HFF-Myc (cell line): ENCODE data around the gene MEF2A.

Experiments used
- DNase-seq: peaks from one replicate; pipeline ENCODE4 v3.0.0-alpha.2; 2011; ENCODE audit warnings: low read depth; ENCODE audit errors: extremely low read depth
- H3K4me3 ChIP-seq: replicated peaks from 2 replicates; pipeline ENCODE4 v1.5.1; 2011; ENCODE audit warnings: low read depth, mild to moderate bottlenecking, control low read depth, low read length
- CTCF ChIP-seq: IDR thresholded peaks from 2 replicates; pipeline ENCODE4 v1.5.1; 2012; ENCODE audit warnings: mild to moderate bottlenecking, low read depth, low read length, control low read depth; ENCODE audit errors: missing control alignments

Gene MEF2A

GRCh38 chr15:99614749-99615288, 49.0 kb downstream of the MEF2A start:
- TF ChIP-seq CTCF, result no peak
- H3K4me3 ChIP-seq, result no peak overlapping the region
- DNase-seq, result no peak

- TF ChIP-seq CTCF, result no peak
- DNase-seq, result no peak
- H3K4me3 ChIP-seq, result no peak overlapping the region
These were observed 49.7 kb downstream of the MEF2A start for GRCh38 chr15:99615460-99615859.

GRCh38 chr15:99616129-99616528, 50.3 kb downstream of the MEF2A start:
- H3K4me3 ChIP-seq, result no peak overlapping the region
- no peak for DNase-seq
- TF ChIP-seq CTCF, result no peak

- DNase-seq, result no peak
- no peak overlapping the region for H3K4me3 ChIP-seq
- no peak for TF ChIP-seq CTCF
These were observed 51.1 kb downstream of the MEF2A start for GRCh38 chr15:99616773-99617342.

- no peak for TF ChIP-seq CTCF
- no peak for DNase-seq
- no peak overlapping the region for H3K4me3 ChIP-seq
These were observed 53.2 kb downstream of the MEF2A start for GRCh38 chr15:99618941-99619411.

GRCh38 chr15:99619712-99620111, 53.9 kb downstream of the MEF2A start:
- H3K4me3 ChIP-seq, result no peak overlapping the region
- TF ChIP-seq CTCF, result no peak

GRCh38 chr15:99620178-99620577, 54.4 kb downstream of the MEF2A start:
- no peak for TF ChIP-seq CTCF
- H3K4me3 ChIP-seq, result no peak overlapping the region
- DNase-seq, result no peak

More at GRCh38 chr15:99619712-99620111, 53.9 kb downstream of the MEF2A start:
- DNase-seq, result no peak
